Measurements from ENCODE around the gene KIAA0825. TPM values are rescaled to one million over a fixed set of nuclear protein-coding genes. Genes with fewer than 3 reads are reported as not detected.

KIAA0825 gene
- polyA plus RNA-seq, 1 donor from 2014 or later = 5.1 TPM

- no peaks in the 10 kb centered on the region for H4K20me1 ChIP-seq (ENCODE audit: insufficient read depth)
- TF ChIP-seq EZH2 (IDR thresholded peaks at IDR 0.05; ENCODE audit: borderline replicate concordance, insufficient read depth, low read length, poor library complexity, severe bottlenecking) = no peak
- TF ChIP-seq TAF1 (IDR thresholded peaks at IDR 0.05; ENCODE audit: low read depth) = no peak
- no peak for TF ChIP-seq EP300 (conservative IDR thresholded peaks at IDR 0.05; ENCODE audit: poor library complexity, severe bottlenecking)
- TF ChIP-seq CTCF (IDR thresholded peaks at IDR 0.05; ENCODE audit: poor library complexity, severe bottlenecking) = no peak
- no peak for TF ChIP-seq SMC3 (conservative IDR thresholded peaks at IDR 0.05; ENCODE audit: poor library complexity)
- TF ChIP-seq MXI1 (conservative IDR thresholded peaks at IDR 0.05; ENCODE audit: poor library complexity, severe bottlenecking) = no peak
- TF ChIP-seq POLR2AphosphoS5 (IDR thresholded peaks at IDR 0.05) = no peak
- TF ChIP-seq, protein P1, sequence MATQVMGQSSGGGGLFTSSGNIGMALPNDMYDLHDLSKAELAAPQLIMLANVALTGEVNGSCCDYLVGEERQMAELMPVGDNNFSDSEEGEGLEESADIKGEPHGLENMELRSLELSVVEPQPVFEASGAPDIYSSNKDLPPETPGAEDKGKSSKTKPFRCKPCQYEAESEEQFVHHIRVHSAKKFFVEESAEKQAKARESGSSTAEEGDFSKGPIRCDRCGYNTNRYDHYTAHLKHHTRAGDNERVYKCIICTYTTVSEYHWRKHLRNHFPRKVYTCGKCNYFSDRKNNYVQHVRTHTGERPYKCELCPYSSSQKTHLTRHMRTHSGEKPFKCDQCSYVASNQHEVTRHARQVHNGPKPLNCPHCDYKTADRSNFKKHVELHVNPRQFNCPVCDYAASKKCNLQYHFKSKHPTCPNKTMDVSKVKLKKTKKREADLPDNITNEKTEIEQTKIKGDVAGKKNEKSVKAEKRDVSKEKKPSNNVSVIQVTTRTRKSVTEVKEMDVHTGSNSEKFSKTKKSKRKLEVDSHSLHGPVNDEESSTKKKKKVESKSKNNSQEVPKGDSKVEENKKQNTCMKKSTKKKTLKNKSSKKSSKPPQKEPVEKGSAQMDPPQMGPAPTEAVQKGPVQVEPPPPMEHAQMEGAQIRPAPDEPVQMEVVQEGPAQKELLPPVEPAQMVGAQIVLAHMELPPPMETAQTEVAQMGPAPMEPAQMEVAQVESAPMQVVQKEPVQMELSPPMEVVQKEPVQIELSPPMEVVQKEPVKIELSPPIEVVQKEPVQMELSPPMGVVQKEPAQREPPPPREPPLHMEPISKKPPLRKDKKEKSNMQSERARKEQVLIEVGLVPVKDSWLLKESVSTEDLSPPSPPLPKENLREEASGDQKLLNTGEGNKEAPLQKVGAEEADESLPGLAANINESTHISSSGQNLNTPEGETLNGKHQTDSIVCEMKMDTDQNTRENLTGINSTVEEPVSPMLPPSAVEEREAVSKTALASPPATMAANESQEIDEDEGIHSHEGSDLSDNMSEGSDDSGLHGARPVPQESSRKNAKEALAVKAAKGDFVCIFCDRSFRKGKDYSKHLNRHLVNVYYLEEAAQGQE (IDR thresholded peaks at IDR 0.05; ENCODE audit: borderline replicate concordance) = no peak
- no peak for TF ChIP-seq RAD21 (conservative IDR thresholded peaks at IDR 0.05)
- no peaks in the 10 kb centered on the region for H3K9me2 ChIP-seq (ENCODE audit: insufficient read depth, low read length)
- no peak overlapping the region for H3K27ac ChIP-seq (ENCODE audit: low read length)
- H3K9me3 ChIP-seq (ENCODE audit: low read length) = no peaks in the 10 kb centered on the region
- no peaks in the 10 kb centered on the region for H3K79me2 ChIP-seq (replicated peaks; ENCODE audit: insufficient read depth, low read length)
- H3K4me3 ChIP-seq (ENCODE audit: low read length) = no peak overlapping the region
- H3K36me3 ChIP-seq (ENCODE audit: insufficient read depth, low read length) = no peaks in the 10 kb centered on the region
- H3K9ac ChIP-seq (ENCODE audit: low read length) = no peak overlapping the region
- H3K27me3 ChIP-seq (ENCODE audit: insufficient read depth, low read depth, low read length) = no peaks in the 10 kb centered on the region
- no peak overlapping the region for H3K4me2 ChIP-seq (ENCODE audit: low read length)
- H2AFZ ChIP-seq (ENCODE audit: low read depth, low read length) = no peak overlapping the region
- H3F3A ChIP-seq (ENCODE audit: insufficient read depth, low read length, poor library complexity, severe bottlenecking) = no peaks in the 10 kb centered on the region
Observed at GRCh38 chr5:94276751-94277150, 341.7 kb downstream of the KIAA0825 start.

DNA sequence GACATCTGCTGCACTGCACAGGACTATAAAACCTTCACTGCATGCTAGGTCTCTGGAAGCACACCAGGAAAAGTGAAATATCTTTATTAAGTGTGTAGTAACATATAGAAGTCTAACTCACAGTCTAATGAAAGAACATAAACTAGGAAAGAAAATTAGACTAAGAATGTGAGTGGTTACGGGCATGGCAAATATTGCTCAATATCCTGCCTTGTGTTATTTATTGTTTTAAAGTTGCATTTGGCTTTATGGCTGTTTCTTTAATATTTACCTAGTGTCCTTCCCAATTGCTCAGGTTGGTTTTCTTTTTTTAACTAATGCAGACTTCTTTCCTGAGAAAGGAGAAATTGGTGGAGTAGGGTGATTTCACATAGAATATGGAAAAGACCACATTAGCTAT lies 342.4 kb downstream of the KIAA0825 start:
- no peak overlapping the region for H2AFZ ChIP-seq (ENCODE audit: low read depth, low read length)

GRCh38 chr5:94274707-94275106 lies 343.7 kb downstream of the KIAA0825 start:
- no peak overlapping the region for H3K9ac ChIP-seq (ENCODE audit: low read length)
- TF ChIP-seq, protein P1 (IDR thresholded peaks at IDR 0.05; ENCODE audit: borderline replicate concordance) = no peak
- TF ChIP-seq RAD21 (conservative IDR thresholded peaks at IDR 0.05) (no peak), TAF1 (IDR thresholded peaks at IDR 0.05; ENCODE audit: low read depth) (no peak), EP300 (conservative IDR thresholded peaks at IDR 0.05; ENCODE audit: poor library complexity, severe bottlenecking) (no peak), POLR2AphosphoS5 (IDR thresholded peaks at IDR 0.05) (no peak), MXI1 (conservative IDR thresholded peaks at IDR 0.05; ENCODE audit: poor library complexity, severe bottlenecking) (no peak), CTCF (IDR thresholded peaks at IDR 0.05; ENCODE audit: poor library complexity, severe bottlenecking) (no peak), SMC3 (conservative IDR thresholded peaks at IDR 0.05; ENCODE audit: poor library complexity) (no peak), EZH2 (IDR thresholded peaks at IDR 0.05; ENCODE audit: borderline replicate concordance, insufficient read depth, low read length, poor library complexity, severe bottlenecking) (no peak)
- H3K27ac ChIP-seq (ENCODE audit: low read length) = no peak overlapping the region
- H2AFZ ChIP-seq (ENCODE audit: low read depth, low read length) = no peak overlapping the region
- no peaks in the 10 kb centered on the region for H3K27me3 ChIP-seq (ENCODE audit: insufficient read depth, low read depth, low read length)
- H3K4me2 ChIP-seq (ENCODE audit: low read length) = no peak overlapping the region
- no peak overlapping the region for H3K4me3 ChIP-seq (ENCODE audit: low read length)
- H3K36me3 ChIP-seq (ENCODE audit: insufficient read depth, low read length) = no peaks in the 10 kb centered on the region
- no peaks in the 10 kb centered on the region for H3K9me3 ChIP-seq (ENCODE audit: low read length)
- no peaks in the 10 kb centered on the region for H4K20me1 ChIP-seq (ENCODE audit: insufficient read depth)
- no peaks in the 10 kb centered on the region for H3F3A ChIP-seq (ENCODE audit: insufficient read depth, low read length, poor library complexity, severe bottlenecking)
- H3K79me2 ChIP-seq (replicated peaks; ENCODE audit: insufficient read depth, low read length) = no peaks in the 10 kb centered on the region
- H3K9me2 ChIP-seq (ENCODE audit: insufficient read depth, low read length) = no peaks in the 10 kb centered on the region

More for the DNA sequence above, 342.4 kb downstream of the KIAA0825 start:
- no peaks in the 10 kb centered on the region for H3K79me2 ChIP-seq (replicated peaks; ENCODE audit: insufficient read depth, low read length)
- no peak for TF ChIP-seq POLR2AphosphoS5 (IDR thresholded peaks at IDR 0.05)
- H4K20me1 ChIP-seq (ENCODE audit: insufficient read depth) = no peaks in the 10 kb centered on the region
- no peaks in the 10 kb centered on the region for H3F3A ChIP-seq (ENCODE audit: insufficient read depth, low read length, poor library complexity, severe bottlenecking)
- H3K4me2 ChIP-seq (ENCODE audit: low read length) = no peak overlapping the region
- no peaks in the 10 kb centered on the region for H3K9me3 ChIP-seq (ENCODE audit: low read length)
- no peak overlapping the region for H3K9ac ChIP-seq (ENCODE audit: low read length)
- no peaks in the 10 kb centered on the region for H3K36me3 ChIP-seq (ENCODE audit: insufficient read depth, low read length)
- H3K9me2 ChIP-seq (ENCODE audit: insufficient read depth, low read length) = no peaks in the 10 kb centered on the region
- no peak overlapping the region for H3K4me3 ChIP-seq (ENCODE audit: low read length)
- H3K27ac ChIP-seq (ENCODE audit: low read length) = no peak overlapping the region
- H3K27me3 ChIP-seq (ENCODE audit: insufficient read depth, low read depth, low read length) = no peaks in the 10 kb centered on the region
